ENCODE results near the gene PLCB4. TPM values are rescaled to one million over a fixed set of nuclear protein-coding genes. Genes with fewer than 3 reads are reported as not detected.

Gene PLCB4
- total and polyA plus RNA-seq, 2 experiments from 2014 or later: 6.5 to 16.1 TPM

GRCh38 chr20:9068233-9068801 is 570 bp upstream of the PLCB4 start:
- Mint-ChIP-seq H3K27me3 (ENCODE audit: insufficient read depth, low read depth, poor library complexity) (peaks cover 9% of the 10 kb centered on the region), H3K36me3 (ENCODE audit: low read depth) (peaks cover 3% of the 10 kb centered on the region; the same call in 1 of the 3 replicates), H3K4me1 (peaks cover 43% of the 10 kb centered on the region), H3K27ac (no peak overlapping the region), H3K9me3 (peaks cover 3% of the 10 kb centered on the region; the same call in 1 of the 3 replicates), H3K4me3 (peak overlapping the region; percentile 87)
- Histone ChIP-seq H3K4me3 (peak overlapping the region; percentile 66), H3K4me2 (peak overlapping the region; percentile 79), H4K20me1 (replicated peaks; ENCODE audit: insufficient read depth) (no peaks in the 10 kb centered on the region), H3K9me2 (ENCODE audit: insufficient read depth) (no peaks in the 10 kb centered on the region), H3K27ac (ENCODE audit: low read depth) (peak overlapping the region; percentile 90), H3K79me2 (replicated peaks; ENCODE audit: insufficient read depth) (peaks cover 41% of the 10 kb centered on the region), H3K36me3 (ENCODE audit: insufficient read depth) (no peaks in the 10 kb centered on the region), H3F3A (replicated peaks; ENCODE audit: low read depth) (no peaks in the 10 kb centered on the region), H2AFZ (peak overlapping the region; percentile 64), H3K4me1 (ENCODE audit: insufficient read depth) (peaks cover 39% of the 10 kb centered on the region), H3K27me3 (ENCODE audit: insufficient read depth) (no peaks in the 10 kb centered on the region)
- TF ChIP-seq POLR2AphosphoS5 (IDR thresholded peaks at IDR 0.05; ENCODE audit: low read depth): peak; percentile 64
- TF ChIP-seq NANOG (IDR thresholded peaks at IDR 0.05; ENCODE audit: borderline replicate concordance): no peak
- ATAC-seq: peak; percentile 70
- DNase-seq (ENCODE audit: low spot score): peak; percentile 75

GRCh38 chr20:9070304-9070703 is 1.4 kb downstream of the PLCB4 start:
- H3K4me1 ChIP-seq (ENCODE audit: insufficient read depth): peaks cover 49% of the 10 kb centered on the region
- H3K36me3 Mint-ChIP-seq (ENCODE audit: low read depth): peaks cover 3% of the 10 kb centered on the region; the same call in 1 of the 3 replicates
- peaks cover 3% of the 10 kb centered on the region; the same call in 1 of the 3 replicates for H3K9me3 Mint-ChIP-seq
- 0 out of 3 replicates have a peak overlapping the region, but pooled peaks have one; percentile 6 for H3K4me3 Mint-ChIP-seq
- ATAC-seq (no peak), DNase-seq (ENCODE audit: low spot score) (no peak)
- no peaks in the 10 kb centered on the region for H3K36me3 ChIP-seq (ENCODE audit: insufficient read depth)
- no peaks in the 10 kb centered on the region for H4K20me1 ChIP-seq (replicated peaks; ENCODE audit: insufficient read depth)
- H3K9me2 ChIP-seq (ENCODE audit: insufficient read depth): no peaks in the 10 kb centered on the region
- no peak overlapping the region for H3K27ac ChIP-seq (ENCODE audit: low read depth)
- H3K27ac Mint-ChIP-seq: no peak overlapping the region
- H2AFZ ChIP-seq: no peak overlapping the region
- peaks cover 9% of the 10 kb centered on the region for H3K27me3 Mint-ChIP-seq (ENCODE audit: insufficient read depth, low read depth, poor library complexity)
- H3K4me2 ChIP-seq: no peak overlapping the region
- peaks cover 58% of the 10 kb centered on the region for H3K4me1 Mint-ChIP-seq
- no peak overlapping the region for H3K4me3 ChIP-seq
- H3K27me3 ChIP-seq (ENCODE audit: insufficient read depth): no peaks in the 10 kb centered on the region
- peaks cover 47% of the 10 kb centered on the region for H3K79me2 ChIP-seq (replicated peaks; ENCODE audit: insufficient read depth)
- H3F3A ChIP-seq (replicated peaks; ENCODE audit: low read depth): no peaks in the 10 kb centered on the region
- TF ChIP-seq EZH2 (IDR thresholded peaks at IDR 0.05; ENCODE audit: low read depth, unreplicated experiment) (no peak), STAT1 (IDR thresholded peaks at IDR 0.05; ENCODE audit: unreplicated experiment) (no peak), REST (IDR thresholded peaks at IDR 0.05; ENCODE audit: unreplicated experiment) (no peak), ZNF114 (CRISPR knock-in tag; IDR thresholded peaks at IDR 0.05) (no peak), ZNF462 (CRISPR knock-in tag; IDR thresholded peaks at IDR 0.05) (no peak), ETS1 (IDR thresholded peaks at IDR 0.05) (no peak), CTCF (conservative IDR thresholded peaks at IDR 0.05; ENCODE audit: low read depth in 2 of 2) (no peak)

Data from GM23338 (cell line).